NCI-H460 (cell line): ENCODE data around the gene GNG13. TPM values are rescaled to one million over a fixed set of nuclear protein-coding genes. Genes with fewer than 3 reads are reported as not detected.
"Not testable (repeated sequence)": the region's sequence is repeated elsewhere in the genome, so short reads cannot be mapped to it uniquely, and the experiment has no call there.

Experiments
- DNase-seq: peaks from one replicate; pipeline ENCODE4 v3.0.0-alpha.2; 2016; ENCODE audit warnings: low read depth; ENCODE audit errors: extremely low read depth
- total RNA-seq: library from RNA; depleted of rRNA; stranded (reverse); fragments of >200 nt; shearing (Covaris generic); gene quantifications from 2 replicates; pipeline ENCODE4 v1.2.3, GENCODE V29; 2014

Gene GNG13
- total RNA-seq, 1 experiment from 2014 or later, result not detected

DNA sequence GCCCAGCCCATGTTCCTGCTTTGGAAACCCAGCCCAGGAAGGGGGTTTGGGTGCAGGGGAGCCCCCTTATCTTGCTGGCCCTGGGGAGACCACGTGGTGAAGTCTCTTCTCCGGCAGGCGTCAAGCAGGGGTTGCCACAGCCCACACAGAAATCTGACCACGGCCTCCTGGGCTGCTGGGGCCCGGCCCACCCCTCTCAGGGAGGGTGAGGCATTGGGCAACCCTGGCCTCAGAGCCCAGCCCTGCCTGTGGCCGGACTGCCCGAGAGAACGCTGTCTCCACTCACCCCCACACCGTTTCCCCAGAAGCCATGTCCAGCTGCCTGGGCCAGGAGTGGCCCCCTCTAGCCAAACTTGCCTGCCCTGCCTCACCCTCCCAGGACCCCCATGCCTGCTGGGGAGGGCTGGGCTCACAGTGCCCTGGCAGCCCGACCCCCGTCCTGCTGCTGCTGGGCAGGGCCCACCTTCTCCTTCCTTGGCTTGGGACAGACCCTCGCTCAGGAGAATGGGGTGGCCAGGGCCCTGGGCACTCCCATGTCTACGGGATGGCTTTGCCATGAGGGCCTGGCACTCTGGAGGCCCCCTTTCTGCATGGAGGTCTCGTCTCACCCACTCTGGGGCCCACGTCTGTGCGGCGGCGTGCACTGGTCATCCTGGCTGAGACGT lies 19.1 kb downstream of the GNG13 start:
- DNase-seq, result no peak

DNA sequence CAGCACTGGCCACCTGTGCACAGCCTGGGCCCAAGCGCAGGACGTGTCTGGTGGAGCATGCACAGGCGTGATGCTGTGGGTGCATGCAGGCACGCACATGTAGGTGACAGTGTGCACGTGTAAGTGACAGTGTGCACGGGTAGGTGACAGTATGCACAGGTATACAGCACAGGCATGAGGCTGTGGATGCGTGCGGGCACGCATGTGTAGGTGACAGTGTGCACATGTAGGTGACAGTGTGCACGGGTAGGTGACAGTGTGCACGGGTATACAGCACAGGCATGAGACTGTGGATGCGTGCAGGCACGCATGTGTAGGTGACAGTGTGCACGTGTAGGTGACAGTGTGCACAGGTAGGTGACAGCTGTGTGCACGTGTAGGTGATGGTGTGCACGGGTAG lies 20.2 kb downstream of the GNG13 start:
- no peak for DNase-seq

DNA sequence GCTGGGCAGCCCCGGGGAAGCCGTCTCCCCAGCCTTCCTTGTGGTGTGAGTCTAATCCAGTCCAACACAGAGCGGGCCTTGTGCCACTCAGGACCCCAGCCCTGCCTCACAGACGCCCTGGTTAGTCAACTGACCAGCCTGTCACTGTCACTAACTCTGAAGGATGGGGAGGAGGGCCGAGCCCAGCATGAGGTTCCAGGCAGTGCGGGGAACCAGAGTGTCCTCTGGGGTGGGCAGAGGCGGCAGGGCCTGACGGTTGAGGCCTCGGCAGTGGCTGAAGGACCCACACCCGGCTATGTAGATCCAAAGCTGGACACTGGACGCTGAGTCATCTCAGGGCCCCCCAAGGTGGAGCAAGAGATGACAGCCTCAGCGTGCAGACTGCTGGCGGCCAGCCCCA lies 21.0 kb downstream of the GNG13 start:
- no peak for DNase-seq

DNA sequence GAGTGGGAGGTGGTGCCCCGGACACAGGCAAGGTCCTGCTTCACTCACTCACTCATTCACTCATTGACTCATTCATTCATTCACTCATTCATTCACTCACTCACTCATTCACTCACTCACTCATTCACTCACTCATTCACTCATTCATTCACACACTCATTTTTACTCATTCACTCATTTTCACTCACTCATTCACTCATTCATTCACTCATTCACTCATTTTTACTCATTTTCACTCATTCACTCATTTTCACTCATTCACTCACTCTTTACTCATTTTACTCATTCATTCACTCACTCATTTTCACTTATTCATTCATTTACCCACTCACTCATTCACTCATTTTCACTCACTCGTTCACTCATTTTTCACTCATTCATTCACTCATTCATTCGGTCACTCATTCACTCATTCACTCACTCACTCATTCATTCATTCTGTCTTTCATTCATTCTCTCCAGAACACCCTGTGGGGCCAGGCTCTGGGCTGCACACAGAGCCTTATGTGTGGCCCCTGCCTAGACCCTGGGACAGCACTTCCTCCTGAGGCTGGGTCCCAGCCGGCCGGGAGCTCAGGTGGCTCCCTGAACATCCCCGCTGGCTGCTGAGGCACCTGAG lies 21.5 kb downstream of the GNG13 start:
- no peak for DNase-seq

DNA sequence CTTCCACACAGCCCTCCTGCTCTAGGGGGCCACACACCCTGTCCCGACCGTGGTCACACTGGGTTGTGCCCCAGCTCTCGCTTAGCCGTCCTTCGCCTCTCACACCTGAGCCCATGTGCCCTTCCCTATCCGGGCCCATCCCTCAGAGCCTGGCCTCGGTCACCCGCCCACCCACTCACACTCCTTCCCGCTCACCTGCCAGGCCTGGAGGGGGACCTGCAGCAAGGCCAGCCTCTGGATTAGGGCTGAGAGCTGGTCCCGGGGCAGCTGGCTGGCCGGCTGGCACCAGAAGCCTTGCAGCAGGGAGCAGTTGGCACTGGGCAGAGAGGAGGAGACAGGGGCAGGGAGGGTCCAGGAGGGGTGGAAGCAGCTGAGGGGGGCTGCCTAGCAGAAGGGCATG lies 22.1 kb downstream of the GNG13 start:
- DNase-seq, result no peak

DNA sequence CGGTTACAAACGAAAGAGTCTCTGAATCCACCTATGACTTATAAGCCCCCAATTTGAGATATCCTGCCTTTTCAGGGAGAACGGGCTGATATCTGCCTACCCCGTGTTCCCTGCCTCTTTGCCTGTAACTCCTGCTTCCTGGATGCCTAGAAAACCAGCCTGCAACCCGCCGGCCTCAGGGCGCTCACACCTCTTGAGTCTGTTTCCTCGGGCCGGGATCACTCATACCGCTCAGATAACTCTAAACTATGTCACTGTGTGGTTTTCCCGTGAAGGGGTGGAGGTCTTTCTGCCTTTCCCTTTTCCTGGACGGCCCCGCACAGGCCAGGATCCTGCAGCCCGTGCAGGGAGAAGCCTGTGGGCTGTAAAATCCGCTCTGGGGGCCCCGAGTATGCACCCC lies 22.7 kb downstream of the GNG13 start:
- DNase-seq, result no peak

DNA sequence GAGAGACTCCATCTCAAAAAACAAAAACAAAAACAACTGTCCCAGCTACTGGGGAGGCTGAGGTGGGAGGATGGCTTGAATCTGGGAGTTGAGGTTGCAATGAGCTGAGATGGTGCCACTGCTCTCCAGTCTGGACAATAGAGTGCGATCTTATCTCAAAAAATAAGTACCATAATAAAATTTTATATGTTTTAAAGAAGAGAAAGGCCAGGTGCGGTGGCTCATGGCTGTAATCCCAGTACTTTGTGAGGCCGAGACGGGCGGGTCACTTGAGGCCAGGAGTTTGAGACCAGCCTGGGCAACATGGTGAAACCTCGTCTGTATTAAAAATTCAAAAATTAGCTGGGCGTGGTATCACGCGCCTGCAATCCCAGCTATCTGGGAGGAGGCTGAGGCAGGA lies 23.7 kb downstream of the GNG13 start:
- no peak for DNase-seq

DNA sequence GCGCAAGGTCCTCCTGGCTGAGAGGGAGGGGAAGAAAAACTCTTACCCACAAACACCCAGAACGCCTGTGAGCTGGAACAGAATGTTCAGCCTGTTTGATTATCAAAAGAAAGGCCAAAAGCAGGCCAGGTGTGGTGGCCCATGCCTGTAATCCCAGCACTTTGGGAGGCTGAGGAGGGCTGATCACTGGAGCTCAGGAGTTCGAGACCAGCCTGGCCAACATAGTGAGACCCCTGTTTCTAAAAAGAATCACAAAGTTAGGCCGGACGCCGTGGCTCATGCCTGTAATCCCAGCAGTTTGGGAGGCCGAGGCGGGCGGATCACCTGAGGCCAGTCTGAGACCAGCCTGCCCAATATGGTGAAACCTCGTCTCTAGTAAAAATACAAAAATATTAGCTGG lies 24.2 kb downstream of the GNG13 start:
- DNase-seq, result not testable (repeated sequence)

DNA sequence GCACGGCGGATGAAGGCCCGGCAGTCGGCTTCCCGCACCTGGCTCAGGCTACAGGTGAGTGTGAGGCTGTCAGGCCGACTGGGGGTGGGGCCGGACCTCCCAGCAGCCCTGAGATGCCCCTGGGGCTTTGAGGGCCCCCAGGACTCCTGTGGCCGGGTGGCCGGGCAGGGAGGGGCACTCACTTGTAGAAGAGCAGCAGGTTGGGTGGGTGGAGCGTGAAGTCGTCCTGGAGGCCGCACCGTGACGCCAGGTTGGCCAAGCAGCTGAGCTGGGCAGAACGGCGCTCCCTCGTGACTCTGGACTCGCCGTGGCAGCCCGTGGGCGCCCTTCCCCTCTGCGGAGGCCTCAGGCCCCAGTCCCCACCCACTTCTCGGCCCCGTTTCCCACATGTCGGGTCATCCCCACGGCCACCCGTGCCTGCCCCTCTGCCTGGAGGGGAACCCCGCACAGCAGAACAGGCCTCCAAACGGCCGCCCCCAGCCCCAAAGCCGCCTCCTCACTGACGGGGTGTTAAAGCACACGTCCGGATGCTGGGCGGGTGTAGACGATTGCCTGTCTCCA lies 25.2 kb downstream of the GNG13 start:
- no peak for DNase-seq

DNA sequence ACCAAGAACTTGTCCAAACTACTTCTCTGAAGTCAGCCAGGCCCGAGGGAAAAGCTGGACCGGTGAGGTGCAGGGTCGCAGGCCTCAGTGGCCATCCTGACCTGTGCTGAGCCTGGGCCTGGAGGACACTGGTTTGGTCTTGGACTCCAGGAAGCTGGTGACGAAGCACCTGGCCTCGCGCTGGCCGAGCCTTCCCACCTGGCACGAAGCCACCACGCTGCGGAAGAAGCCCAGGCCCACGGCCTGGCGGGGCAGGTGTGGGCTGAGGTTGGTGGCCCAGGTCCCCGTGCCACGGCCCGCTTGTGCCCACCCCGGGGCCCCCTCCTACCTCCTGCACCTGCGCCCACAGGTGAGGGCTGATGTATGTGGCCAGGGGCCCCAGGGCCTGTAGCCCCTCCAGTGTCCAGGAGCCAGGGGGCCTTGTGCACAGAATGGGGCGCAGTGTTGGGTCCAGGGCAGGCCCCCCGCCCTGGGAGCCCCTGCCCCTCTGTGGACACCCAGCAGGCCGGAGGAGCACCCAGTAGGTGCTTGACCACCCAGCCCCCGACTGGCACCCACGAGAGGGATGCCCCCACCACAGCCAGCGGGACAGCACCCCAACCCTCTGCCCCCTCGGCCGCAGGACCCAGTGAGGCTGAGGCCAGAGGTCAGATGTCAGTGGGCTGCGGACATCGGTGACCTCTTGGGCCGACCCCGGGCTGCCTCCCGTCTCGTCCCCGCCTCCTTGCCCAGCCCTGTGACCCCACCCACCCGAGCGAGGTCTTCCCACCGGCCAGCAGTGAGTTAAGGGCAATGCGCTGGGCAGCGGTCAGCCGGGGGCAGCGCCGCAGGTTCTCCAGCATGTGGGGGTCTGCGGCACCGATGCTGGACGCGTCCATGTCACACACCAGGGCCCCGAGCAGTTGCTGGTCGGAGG lies 26.2 kb downstream of the GNG13 start:
- no peak for DNase-seq

DNA sequence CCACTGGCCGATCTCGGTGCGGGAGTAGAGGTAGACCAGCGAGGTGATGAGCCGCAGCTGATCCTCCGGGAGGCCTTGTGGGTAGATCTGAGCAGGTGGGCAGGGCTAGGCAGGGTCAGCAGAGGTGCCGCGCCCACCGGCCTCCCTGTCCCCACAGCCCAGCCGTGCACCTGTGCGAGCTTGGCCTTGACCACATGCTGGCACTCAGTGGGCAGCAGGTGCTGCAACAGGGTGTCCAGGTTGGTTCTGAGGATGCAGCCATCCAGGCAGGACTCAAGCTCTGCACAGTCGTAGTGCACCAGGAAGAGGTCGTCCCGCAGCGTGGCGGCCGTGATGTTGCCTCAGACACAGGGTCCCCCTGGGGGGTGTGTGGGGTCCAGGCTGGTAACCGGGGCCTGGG lies 27.6 kb downstream of the GNG13 start:
- no peak for DNase-seq

DNA sequence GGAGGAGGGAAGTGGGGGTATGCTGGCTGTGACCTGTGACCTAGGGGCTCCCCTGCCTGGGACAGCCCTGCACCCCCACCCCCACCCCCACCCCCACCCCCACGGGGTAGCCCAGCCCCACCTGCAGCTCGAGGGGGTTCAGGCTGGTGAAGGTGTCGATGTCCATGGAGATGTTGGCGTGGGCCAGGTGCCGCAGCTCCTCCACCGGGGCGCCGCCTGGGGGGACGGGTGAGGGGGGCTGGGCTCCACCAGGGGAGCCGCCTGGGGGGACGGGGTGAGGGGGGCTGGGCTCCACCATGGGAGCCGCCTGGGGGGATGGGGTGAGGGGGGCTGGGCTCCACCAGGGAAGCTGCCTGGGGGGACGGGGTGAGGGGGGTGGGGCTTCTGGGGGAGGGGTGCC lies 30.1 kb downstream of the GNG13 start:
- DNase-seq, result no peak

DNA sequence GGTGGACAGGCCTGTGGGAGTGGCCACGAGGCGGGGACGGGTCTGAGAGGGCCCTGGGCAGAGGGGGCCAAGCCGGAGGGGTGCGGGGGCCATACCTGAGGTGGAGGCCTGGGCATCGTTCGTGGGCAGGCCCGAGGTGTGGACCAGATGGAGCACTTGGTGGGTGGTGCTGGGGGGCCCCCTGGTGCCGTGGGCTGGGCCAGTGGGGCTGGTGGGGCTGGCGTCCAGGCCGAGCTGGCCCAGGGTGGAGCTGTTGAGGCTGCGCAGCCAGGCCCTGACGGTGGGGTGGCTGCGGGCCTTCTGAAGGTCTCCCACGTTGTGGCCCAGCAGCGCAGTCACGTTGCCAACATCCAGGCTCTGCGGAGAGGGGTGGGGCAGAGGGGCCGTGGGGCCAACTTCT lies 30.6 kb downstream of the GNG13 start:
- no peak for DNase-seq

DNA sequence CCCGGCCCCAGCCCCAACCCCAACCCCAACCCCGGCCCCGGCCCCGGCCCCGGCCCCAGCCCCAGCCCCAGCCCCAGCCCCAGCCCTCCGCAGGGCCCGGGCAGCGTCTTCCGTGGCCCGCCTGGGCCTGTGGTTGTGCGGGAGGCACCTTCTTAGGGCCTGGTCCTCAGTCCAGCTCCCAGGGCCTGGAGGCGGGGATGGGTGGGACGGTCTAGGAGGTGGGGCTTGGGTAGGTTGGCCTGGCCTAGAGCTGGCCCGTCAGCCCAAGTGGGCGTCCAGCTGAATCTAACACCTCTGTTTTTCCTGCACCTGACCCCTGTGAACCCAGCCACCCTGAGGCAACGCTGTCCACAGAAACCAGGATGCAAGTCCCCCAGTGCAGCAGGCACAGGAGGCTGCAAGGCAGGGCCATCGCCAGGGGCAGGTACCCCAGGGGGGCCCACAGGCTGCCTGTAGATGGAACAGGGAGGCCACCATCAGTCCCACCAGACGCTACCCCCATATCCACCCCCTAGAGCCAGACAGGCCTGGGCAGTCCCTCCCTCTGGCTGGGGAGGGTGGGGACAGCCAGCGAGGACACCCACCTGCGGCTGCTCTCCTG lies 31.2 kb downstream of the GNG13 start:
- no peak for DNase-seq

DNA sequence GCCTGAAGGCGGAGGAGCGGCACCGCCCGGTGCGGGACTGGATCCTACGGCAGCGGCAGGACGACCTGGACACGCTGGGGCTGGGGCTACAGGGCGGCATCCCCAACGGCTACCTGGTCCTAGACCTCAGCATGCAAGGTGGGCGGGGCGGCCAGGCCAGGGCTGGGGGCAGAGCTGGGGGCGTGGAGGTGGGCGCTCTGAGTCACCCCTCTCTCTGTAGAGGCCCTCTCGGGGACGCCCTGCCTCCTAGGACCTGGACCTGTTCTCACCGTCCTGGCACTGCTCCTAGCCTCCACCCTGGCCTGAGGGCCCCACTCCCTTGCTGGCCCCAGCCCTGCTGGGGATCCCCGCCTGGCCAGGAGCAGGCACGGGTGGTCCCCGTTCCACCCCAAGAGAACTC lies 32.1 kb downstream of the GNG13 start:
- no peak for DNase-seq

DNA sequence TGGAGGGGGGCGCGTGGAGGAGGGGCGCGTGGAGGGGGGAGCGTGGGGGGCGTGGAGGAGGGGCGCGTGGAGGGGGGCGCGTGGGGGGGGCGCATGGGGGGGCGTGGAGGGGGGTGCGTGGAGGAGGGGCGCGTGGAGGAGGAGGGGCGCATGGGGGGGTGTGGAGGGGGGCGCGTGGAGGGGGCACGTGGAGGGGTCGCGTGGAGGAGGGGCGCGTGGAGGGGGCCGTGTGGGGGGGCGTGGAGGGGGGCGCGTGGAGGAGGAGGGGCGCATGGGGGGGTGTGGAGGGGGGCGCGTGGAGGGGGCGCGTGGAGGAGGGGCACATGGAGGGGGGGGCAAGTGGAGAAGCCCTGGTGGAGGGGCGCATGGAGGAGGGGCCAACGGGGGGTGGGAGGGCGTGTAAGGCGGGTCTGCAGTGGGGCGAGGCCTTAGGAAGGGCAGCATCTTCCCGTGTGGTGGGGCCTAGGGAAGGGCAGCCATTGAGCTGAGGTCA lies 32.7 kb downstream of the GNG13 start:
- DNase-seq, result no peak

DNA sequence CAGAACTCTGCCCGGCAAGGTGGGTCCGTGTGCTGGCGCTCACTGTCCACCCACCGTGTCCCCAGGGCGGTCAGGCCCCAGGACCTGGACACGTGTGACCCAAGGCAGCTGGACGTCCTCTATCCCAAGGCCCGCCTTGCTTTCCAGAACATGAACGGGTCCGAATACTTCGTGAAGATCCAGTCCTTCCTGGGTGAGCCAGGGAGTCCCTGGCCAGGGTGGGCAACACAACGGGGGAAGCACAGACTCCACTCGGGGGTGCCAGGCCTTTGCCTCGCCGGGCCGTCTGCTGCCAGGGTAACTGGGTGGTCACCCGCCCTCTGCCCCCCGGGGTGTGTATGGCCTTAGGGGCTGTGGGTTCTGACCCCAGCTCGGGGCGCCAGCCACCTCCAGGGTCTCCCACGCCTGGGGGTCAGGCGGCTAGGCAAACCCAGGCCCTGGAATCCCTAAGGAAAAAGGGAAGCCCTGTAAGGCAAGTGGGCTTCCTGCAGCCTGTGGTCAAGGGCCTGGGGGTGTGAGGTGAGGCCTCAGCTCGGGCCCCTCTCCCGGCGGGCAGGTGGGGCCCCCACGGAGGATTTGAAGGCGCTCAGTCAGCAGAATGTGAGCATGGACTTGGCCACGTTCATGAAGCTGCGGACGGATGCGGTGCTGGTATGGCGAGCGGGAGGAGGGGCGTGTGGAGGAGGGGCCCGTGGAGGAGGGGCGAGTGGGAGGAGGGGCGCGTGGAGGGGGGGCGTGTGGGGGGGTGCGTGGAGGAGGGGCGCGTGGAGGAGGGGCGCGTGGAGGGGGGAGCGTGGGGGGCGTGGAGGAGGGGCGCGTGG lies 33.5 kb downstream of the GNG13 start:
- DNase-seq, result no peak

DNA sequence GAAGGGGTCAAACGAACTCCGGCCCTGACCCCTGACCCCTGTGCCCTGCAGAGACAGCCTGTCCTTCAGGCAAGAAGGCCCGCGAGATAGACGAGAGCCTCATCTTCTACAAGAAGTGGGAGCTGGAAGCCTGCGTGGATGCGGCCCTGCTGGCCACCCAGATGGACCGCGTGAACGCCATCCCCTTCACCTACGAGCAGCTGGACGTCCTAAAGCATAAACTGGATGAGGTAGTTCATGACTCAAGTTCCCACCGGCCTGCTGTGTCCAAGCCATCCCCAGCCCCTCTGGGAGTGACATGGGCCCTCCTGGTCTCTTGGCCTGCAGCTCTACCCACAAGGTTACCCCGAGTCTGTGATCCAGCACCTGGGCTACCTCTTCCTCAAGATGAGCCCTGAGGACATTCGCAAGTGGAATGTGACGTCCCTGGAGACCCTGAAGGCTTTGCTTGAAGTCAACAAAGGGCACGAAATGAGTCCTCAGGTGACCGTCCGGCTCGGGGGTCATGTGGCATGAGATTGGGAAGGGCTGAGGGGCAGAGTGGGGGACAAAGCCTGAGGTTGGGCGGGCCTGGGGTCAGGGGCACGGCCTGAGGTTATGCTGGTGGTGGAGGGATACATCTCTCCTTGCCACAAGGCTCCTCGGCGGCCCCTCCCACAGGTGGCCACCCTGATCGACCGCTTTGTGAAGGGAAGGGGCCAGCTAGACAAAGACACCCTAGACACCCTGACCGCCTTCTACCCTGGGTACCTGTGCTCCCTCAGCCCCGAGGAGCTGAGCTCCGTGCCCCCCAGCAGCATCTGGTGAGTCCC lies 34.3 kb downstream of the GNG13 start:
- no peak for DNase-seq

DNA sequence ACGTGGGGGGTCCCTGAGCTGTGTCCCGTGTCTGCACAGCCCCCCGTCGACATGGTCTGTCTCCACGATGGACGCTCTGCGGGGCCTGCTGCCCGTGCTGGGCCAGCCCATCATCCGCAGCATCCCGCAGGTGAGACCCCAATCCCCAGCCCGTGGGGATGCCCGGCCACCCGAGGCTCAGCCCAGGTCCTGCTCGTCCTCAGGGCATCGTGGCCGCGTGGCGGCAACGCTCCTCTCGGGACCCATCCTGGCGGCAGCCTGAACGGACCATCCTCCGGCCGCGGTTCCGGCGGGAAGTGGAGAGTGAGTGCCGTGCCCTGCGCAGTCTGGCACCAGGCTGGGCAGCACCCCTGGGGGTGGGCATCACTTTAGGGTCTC lies 35.1 kb downstream of the GNG13 start:
- DNase-seq, result no peak
